GM18951 (cell line): Measurements from ENCODE around the gene FDPS.

Source experiments
- POLR2A ChIP-seq: IDR thresholded peaks from 4 replicates; pipeline ENCODE4 v1.6.1; 2011; ENCODE audit warnings: mild to moderate bottlenecking; ENCODE audit not compliant: insufficient read length, insufficient read depth; ENCODE audit errors: extremely low read depth
- in situ Hi-C: fragments of 300-500 bp; cut with MboI; formaldehyde crosslinking; loops from one replicate; pipeline ENCODE4 v1.12.0; 2022; ENCODE audit warnings: low sequenced_read_pairs, mixed read lengths, inconsistent platforms; ENCODE audit not compliant: unreplicated experiment

Gene FDPS

GRCh38 chr1:155308493-155309422 lies at the start of gene FDPS:
FDPS (plus strand) TSS chr1:155308866; CDS start chr1:155309790, 924 bp downstream.
- TF ChIP-seq POLR2A = peak; percentile 91
- in situ Hi-C loops = no loop called here

- in situ Hi-C loops = no loop called here
- TF ChIP-seq POLR2A = no peak
Measured at GRCh38 chr1:155260276-155260675, 48.4 kb upstream of the FDPS start.

GRCh38 chr1:155261493-155261851 lies 47.2 kb upstream of the FDPS start:
- TF ChIP-seq POLR2A = no peak

GRCh38 chr1:155261852-155262673 lies 46.6 kb upstream of the FDPS start, which contains the start of gene SCAMP3:
SCAMP3 (minus strand) TSS chr1:155262360; CDS start chr1:155262151, 209 bp downstream.
- peak; percentile 84 for TF ChIP-seq POLR2A
- in situ Hi-C loops = no loop called here

More at GRCh38 chr1:155261493-155261851, 47.2 kb upstream of the FDPS start:
- in situ Hi-C loops = no loop called here

GRCh38 chr1:155263067-155263466 lies 45.6 kb upstream of the FDPS start:
- in situ Hi-C loops = no loop called here

GRCh38 chr1:155266553-155266952 lies 42.1 kb upstream of the FDPS start:
- in situ Hi-C loops = no loop called here
- TF ChIP-seq POLR2A = no peak

More at GRCh38 chr1:155263067-155263466, 45.6 kb upstream of the FDPS start:
- TF ChIP-seq POLR2A = peak; percentile 11

- in situ Hi-C loops = no loop called here
- no peak for TF ChIP-seq POLR2A
Measured at GRCh38 chr1:155267373-155267772, 41.3 kb upstream of the FDPS start.

GRCh38 chr1:155268630-155269029 lies 40.0 kb upstream of the FDPS start:
- no peak for TF ChIP-seq POLR2A

GRCh38 chr1:155269381-155269780 lies 39.3 kb upstream of the FDPS start:
- TF ChIP-seq POLR2A = no peak
- in situ Hi-C loops = no loop called here

More at GRCh38 chr1:155268630-155269029, 40.0 kb upstream of the FDPS start:
- in situ Hi-C loops = no loop called here

- in situ Hi-C loops = no loop called here
- no peak for TF ChIP-seq POLR2A
Measured at GRCh38 chr1:155272466-155273342, 36.0 kb upstream of the FDPS start.

- in situ Hi-C loops = no loop called here
- peak; percentile 92 for TF ChIP-seq POLR2A
Measured at GRCh38 chr1:155273343-155274245, 35.1 kb upstream of the FDPS start, which contains the start of gene CLK2. CLK2 (minus strand) TSS chr1:155273504; CDS start chr1:155270977, 2,527 bp downstream.
